Liver (tissue), 9 donors: ENCODE measurements around the gene DZIP1. TPM values are rescaled to one million over a fixed set of nuclear protein-coding genes. Genes with fewer than 3 reads are reported as not detected.

Source experiments
- DNase-seq: peaks from one replicate; pipeline ENCODE4 v3.0.0-alpha.2; 2017; ENCODE audit warnings: low spot score
- H3K27ac ChIP-seq, 2 donors: one replicate each; pipeline ENCODE4 v1.7.0; 2013; ENCODE audit warnings: inconsistent platforms in 2 of 2, low read length in 2 of 2, control low read depth in 1 of 2, low read depth in 1 of 2, mild to moderate bottlenecking in 1 of 2
- H3K27me3 ChIP-seq, 4 donors: one replicate each; pipeline versions ENCODE4 v1.6.1 to v1.7.0; 2013; ENCODE audit warnings: low read length in 3 of 4, inconsistent platforms in 1 of 4, mild to moderate bottlenecking in 1 of 4, moderate library complexity in 1 of 4; ENCODE audit not compliant: control insufficient read depth in 4 of 4, insufficient read depth in 4 of 4
- H3K36me3 ChIP-seq, 4 donors: one replicate each; pipeline versions ENCODE4 v1.6.1 to v1.7.0; 2013; ENCODE audit warnings: low read length in 3 of 4, mild to moderate bottlenecking in 3 of 4, low read depth in 1 of 4, moderate library complexity in 1 of 4; ENCODE audit not compliant: control insufficient read depth in 4 of 4, insufficient read depth in 3 of 4
- H3K4me1 ChIP-seq, 4 donors: one replicate each; pipeline versions ENCODE4 v1.6.1 to v1.7.0; 2013; ENCODE audit warnings: low read length in 3 of 4, mild to moderate bottlenecking in 3 of 4, moderate library complexity in 1 of 4; ENCODE audit not compliant: control insufficient read depth in 4 of 4, insufficient read depth in 4 of 4
- H3K4me3 ChIP-seq, 3 donors: one replicate each; pipeline versions ENCODE4 v1.6.1 to v1.7.0; 2013; ENCODE audit warnings: low read length in 3 of 3, control low read depth in 1 of 3, low read depth in 1 of 3, mild to moderate bottlenecking in 1 of 3
- H3K9ac ChIP-seq, 2 donors: one replicate each; pipeline ENCODE4 v1.7.0; 2013; ENCODE audit warnings: low read length in 2 of 2, mild to moderate bottlenecking in 2 of 2, moderate library complexity in 2 of 2, control low read depth in 1 of 2, low read depth in 1 of 2
- H3K9me3 ChIP-seq, 4 donors: one replicate each; pipeline versions ENCODE4 v1.6.1 to v1.7.0; 2013; ENCODE audit warnings: low read length in 3 of 4; ENCODE audit not compliant: control insufficient read depth in 4 of 4
- ATF3 ChIP-seq: IDR thresholded peaks from 2 replicates; pipeline ENCODE4 v1.6.1; 2016; ENCODE audit warnings: antibody characterized with exemption
- EGR1 ChIP-seq, 2 donors: IDR thresholded peaks; 2 replicates each; pipeline ENCODE4 v1.6.1; 2016 to 2018; ENCODE audit warnings: antibody characterized with exemption in 2 of 2, low read depth in 2 of 2
- FOXA1 ChIP-seq: IDR thresholded peaks from 2 replicates; pipeline ENCODE4 v1.6.1; 2016; ENCODE audit warnings: antibody characterized with exemption
- FOXA2 ChIP-seq: IDR thresholded peaks from 2 replicates; pipeline ENCODE4 v1.6.1; 2016; ENCODE audit warnings: antibody characterized with exemption
- GABPA ChIP-seq, 2 donors: IDR thresholded peaks in 1 of 2; conservative IDR thresholded peaks in 1 of 2; 2 replicates each; pipeline ENCODE4 v1.6.1; 2016; ENCODE audit warnings: antibody characterized with exemption in 2 of 2, mild to moderate bottlenecking in 1 of 2, moderate library complexity in 1 of 2
- HNF4A ChIP-seq, 2 donors: conservative IDR thresholded peaks; 2 replicates each; pipeline ENCODE4 v1.6.1; 2016; ENCODE audit warnings: antibody characterized with exemption in 2 of 2, mild to moderate bottlenecking in 2 of 2
- HNF4G ChIP-seq: IDR thresholded peaks from 2 replicates; pipeline ENCODE4 v1.6.1; 2016; ENCODE audit warnings: antibody characterized with exemption
- JUND ChIP-seq, 2 donors: IDR thresholded peaks; 2 replicates each; pipeline ENCODE4 v1.6.1; 2016; ENCODE audit warnings: antibody characterized with exemption in 2 of 2
- NR2F2 ChIP-seq: IDR thresholded peaks from 2 replicates; pipeline ENCODE4 v1.6.1; 2016; ENCODE audit warnings: antibody characterized with exemption
- RAD21 ChIP-seq, 2 donors: IDR thresholded peaks; 2 replicates each; pipeline ENCODE4 v1.6.1; 2016; ENCODE audit warnings: antibody characterized with exemption in 2 of 2, mild to moderate bottlenecking in 2 of 2
- RXRA ChIP-seq, 2 donors: IDR thresholded peaks; 2 replicates each; pipeline ENCODE4 v1.6.1; 2017 to 2018; ENCODE audit warnings: antibody characterized with exemption in 2 of 2, mild to moderate bottlenecking in 1 of 2
- SP1 ChIP-seq: IDR thresholded peaks from 2 replicates; pipeline ENCODE4 v1.6.1; 2018; ENCODE audit warnings: antibody characterized with exemption, mild to moderate bottlenecking
- TAF1 ChIP-seq: conservative IDR thresholded peaks from 2 replicates; pipeline ENCODE4 v1.6.1; 2016; ENCODE audit warnings: antibody characterized with exemption, mild to moderate bottlenecking
- YY1 ChIP-seq: IDR thresholded peaks from 2 replicates; pipeline ENCODE4 v1.6.1; 2016; ENCODE audit warnings: antibody characterized with exemption, mild to moderate bottlenecking
- WGBS: extraction: QIAGEN DNeasy Blood & Tissue Kit; methylation state at CpG from one replicate; pipeline ENCODE4 v1.1.7; 2013; 5-methylcytosine and 5-hydroxymethylcytosine counted together
- polyA plus RNA-seq, 2 donors: library from polyadenylated mRNA; stranded (reverse) in 1 of 2; unstranded in 1 of 2; fragments of 200-250 nt in 1 of 2; fragments of >200 nt in 1 of 2; fragmentation: Nextera tagmentation in 1 of 2; extraction: Ambion mirVana in 1 of 2; gene quantifications; one replicate each; pipeline versions ENCODE4 v1.2.1 to v1.2.3, GENCODE V29; 2013 to 2015
- total RNA-seq, 2 donors: library from RNA; depleted of rRNA; stranded (reverse); fragments of >200 nt; gene quantifications; one replicate each; pipeline ENCODE4 v1.2.3, GENCODE V29; 2014
- TF ChIP-seq, protein P1 (sequence below): IDR thresholded peaks from 2 replicates; pipeline ENCODE4 v1.6.1; 2016; ENCODE audit warnings: antibody characterized with exemption
- TF ChIP-seq, protein P2 (sequence below): IDR thresholded peaks from 2 replicates; pipeline ENCODE4 v1.6.1; 2016; ENCODE audit warnings: antibody characterized with exemption
- TF ChIP-seq, protein P3 (sequence below): fragments of 150-350 bp; IDR thresholded peaks from 2 replicates; pipeline ENCODE4 v1.5.1; 2017; ENCODE audit warnings: improper control_type of control experiment, low read depth, low read length; ENCODE audit not compliant: missing input control
- TF ChIP-seq, protein P4 (sequence below): IDR thresholded peaks from 2 replicates; pipeline ENCODE4 v1.6.1; 2016; ENCODE audit warnings: antibody characterized with exemption, mild to moderate bottlenecking
- donor health status: healthy.
- donor health status: healthy.
- donor health status: healthy.
- donor health status: healthy.
- donor health status: healthy.

The DZIP1 gene
- total and polyA plus RNA-seq, 4 donors = 0.46 to 2.0 (median 1.3) TPM

DNA sequence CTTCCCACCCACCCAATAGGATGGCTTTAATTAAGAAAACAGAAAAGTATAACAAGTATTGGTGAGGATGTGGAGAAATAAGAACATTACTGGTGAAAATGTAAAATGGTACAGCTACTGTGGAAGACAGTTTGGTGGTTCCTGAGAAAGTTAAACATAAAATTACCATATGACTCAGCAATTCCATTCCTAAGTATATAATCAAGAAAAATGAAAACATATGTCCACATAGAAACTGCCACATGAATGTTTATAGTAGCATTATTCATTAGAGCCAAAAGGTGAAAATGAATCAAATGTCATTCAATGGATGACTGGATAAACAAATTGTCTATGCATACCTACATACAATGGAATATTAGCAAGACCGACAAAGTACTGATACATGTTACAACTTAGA, 16.9 kb downstream of the DZIP1 start:
- H3K27ac ChIP-seq = no peak overlapping the region
- H3K4me3 ChIP-seq = no peak overlapping the region
- no peaks in the 10 kb centered on the region for H3K36me3 ChIP-seq
- H3K9me3 ChIP-seq = no peaks in the 10 kb centered on the region
- H3K4me1 ChIP-seq = peaks cover 0 to 2% (median 0%) of the 10 kb centered on the region in 4 donors
- H3K9ac ChIP-seq = no peak overlapping the region
- no peak for DNase-seq
- 100% methylated on average over 1 of the region's 1 CpG for WGBS
- TF ChIP-seq NR2F2 (no peak), ATF3 (no peak), RAD21 (IDR thresholded peaks at IDR 0.05) (no peak)
- TF ChIP-seq, protein P1, sequence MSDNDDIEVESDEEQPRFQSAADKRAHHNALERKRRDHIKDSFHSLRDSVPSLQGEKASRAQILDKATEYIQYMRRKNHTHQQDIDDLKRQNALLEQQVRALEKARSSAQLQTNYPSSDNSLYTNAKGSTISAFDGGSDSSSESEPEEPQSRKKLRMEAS = no peak
- H3K27me3 ChIP-seq = no peaks in the 10 kb centered on the region

DNA sequence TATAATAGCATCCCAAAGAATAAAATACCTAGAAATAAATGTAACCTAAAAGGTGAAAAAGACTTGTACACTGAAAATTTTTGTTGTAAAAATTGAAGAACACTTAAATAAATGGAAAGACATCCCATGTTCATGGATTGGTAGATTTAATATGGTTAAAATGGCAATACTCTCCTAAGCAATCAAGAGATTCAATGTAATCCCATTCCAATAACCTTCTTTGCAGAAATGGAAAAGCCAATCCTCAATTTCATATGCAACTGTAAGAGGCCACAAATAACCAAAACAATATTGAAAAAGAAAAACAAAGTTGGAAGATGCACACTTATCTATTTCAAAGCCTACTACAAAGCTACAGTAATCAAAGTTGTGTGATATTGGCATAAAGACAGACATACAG, 17.7 kb downstream of the DZIP1 start:
- DNase-seq = no peak
- H3K27ac ChIP-seq = no peak overlapping the region
- H3K36me3 ChIP-seq = no peaks in the 10 kb centered on the region
- peaks cover 0 to 2% (median 0%) of the 10 kb centered on the region in 4 donors for H3K4me1 ChIP-seq
- no peaks in the 10 kb centered on the region for H3K27me3 ChIP-seq
- TF ChIP-seq FOXA2 = no peak
- TF ChIP-seq YY1 = no peak
- no peak for TF ChIP-seq RXRA (IDR thresholded peaks at IDR 0.05)
- TF ChIP-seq NR2F2 = no peak
- no peak for TF ChIP-seq HNF4G
- TF ChIP-seq EGR1 (IDR thresholded peaks at IDR 0.05; ENCODE audit: low read depth in 2 of 2) = no peak
- no peak for TF ChIP-seq HNF4A (conservative IDR thresholded peaks at IDR 0.05)
- TF ChIP-seq, protein P2, sequence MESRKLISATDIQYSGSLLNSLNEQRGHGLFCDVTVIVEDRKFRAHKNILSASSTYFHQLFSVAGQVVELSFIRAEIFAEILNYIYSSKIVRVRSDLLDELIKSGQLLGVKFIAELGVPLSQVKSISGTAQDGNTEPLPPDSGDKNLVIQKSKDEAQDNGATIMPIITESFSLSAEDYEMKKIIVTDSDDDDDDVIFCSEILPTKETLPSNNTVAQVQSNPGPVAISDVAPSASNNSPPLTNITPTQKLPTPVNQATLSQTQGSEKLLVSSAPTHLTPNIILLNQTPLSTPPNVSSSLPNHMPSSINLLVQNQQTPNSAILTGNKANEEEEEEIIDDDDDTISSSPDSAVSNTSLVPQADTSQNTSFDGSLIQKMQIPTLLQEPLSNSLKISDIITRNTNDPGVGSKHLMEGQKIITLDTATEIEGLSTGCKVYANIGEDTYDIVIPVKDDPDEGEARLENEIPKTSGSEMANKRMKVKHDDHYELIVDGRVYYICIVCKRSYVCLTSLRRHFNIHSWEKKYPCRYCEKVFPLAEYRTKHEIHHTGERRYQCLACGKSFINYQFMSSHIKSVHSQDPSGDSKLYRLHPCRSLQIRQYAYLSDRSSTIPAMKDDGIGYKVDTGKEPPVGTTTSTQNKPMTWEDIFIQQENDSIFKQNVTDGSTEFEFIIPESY = no peak
- TF ChIP-seq, protein P1 = no peak
- TF ChIP-seq, protein P3, sequence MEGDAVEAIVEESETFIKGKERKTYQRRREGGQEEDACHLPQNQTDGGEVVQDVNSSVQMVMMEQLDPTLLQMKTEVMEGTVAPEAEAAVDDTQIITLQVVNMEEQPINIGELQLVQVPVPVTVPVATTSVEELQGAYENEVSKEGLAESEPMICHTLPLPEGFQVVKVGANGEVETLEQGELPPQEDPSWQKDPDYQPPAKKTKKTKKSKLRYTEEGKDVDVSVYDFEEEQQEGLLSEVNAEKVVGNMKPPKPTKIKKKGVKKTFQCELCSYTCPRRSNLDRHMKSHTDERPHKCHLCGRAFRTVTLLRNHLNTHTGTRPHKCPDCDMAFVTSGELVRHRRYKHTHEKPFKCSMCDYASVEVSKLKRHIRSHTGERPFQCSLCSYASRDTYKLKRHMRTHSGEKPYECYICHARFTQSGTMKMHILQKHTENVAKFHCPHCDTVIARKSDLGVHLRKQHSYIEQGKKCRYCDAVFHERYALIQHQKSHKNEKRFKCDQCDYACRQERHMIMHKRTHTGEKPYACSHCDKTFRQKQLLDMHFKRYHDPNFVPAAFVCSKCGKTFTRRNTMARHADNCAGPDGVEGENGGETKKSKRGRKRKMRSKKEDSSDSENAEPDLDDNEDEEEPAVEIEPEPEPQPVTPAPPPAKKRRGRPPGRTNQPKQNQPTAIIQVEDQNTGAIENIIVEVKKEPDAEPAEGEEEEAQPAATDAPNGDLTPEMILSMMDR = no peak
- TF ChIP-seq TAF1 = no peak
- no peak for TF ChIP-seq JUND (IDR thresholded peaks at IDR 0.05)
- TF ChIP-seq FOXA1 = no peak
- no peak for TF ChIP-seq SP1
- TF ChIP-seq, protein P4, sequence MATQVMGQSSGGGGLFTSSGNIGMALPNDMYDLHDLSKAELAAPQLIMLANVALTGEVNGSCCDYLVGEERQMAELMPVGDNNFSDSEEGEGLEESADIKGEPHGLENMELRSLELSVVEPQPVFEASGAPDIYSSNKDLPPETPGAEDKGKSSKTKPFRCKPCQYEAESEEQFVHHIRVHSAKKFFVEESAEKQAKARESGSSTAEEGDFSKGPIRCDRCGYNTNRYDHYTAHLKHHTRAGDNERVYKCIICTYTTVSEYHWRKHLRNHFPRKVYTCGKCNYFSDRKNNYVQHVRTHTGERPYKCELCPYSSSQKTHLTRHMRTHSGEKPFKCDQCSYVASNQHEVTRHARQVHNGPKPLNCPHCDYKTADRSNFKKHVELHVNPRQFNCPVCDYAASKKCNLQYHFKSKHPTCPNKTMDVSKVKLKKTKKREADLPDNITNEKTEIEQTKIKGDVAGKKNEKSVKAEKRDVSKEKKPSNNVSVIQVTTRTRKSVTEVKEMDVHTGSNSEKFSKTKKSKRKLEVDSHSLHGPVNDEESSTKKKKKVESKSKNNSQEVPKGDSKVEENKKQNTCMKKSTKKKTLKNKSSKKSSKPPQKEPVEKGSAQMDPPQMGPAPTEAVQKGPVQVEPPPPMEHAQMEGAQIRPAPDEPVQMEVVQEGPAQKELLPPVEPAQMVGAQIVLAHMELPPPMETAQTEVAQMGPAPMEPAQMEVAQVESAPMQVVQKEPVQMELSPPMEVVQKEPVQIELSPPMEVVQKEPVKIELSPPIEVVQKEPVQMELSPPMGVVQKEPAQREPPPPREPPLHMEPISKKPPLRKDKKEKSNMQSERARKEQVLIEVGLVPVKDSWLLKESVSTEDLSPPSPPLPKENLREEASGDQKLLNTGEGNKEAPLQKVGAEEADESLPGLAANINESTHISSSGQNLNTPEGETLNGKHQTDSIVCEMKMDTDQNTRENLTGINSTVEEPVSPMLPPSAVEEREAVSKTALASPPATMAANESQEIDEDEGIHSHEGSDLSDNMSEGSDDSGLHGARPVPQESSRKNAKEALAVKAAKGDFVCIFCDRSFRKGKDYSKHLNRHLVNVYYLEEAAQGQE = no peak
- no peak for TF ChIP-seq GABPA (IDR thresholded peaks at IDR 0.05 in 1 of 2, conservative IDR thresholded peaks at IDR 0.05 in 1 of 2)
- TF ChIP-seq ATF3 = no peak
- no peak for TF ChIP-seq RAD21 (IDR thresholded peaks at IDR 0.05)
- no peak overlapping the region for H3K4me3 ChIP-seq
- no peak overlapping the region for H3K9ac ChIP-seq
- no peaks in the 10 kb centered on the region for H3K9me3 ChIP-seq
